HG03108 (cell line): ENCODE measurements around the gene POFUT2.

ENCODE experiments used
- ATAC-seq: cut with Tn5 transposase; IDR thresholded peaks from one replicate; pipeline ENCODE4 v1.9.1; 2021; ENCODE audit warnings: moderate library complexity; ENCODE audit not compliant: unreplicated experiment

The POFUT2 gene

DNA sequence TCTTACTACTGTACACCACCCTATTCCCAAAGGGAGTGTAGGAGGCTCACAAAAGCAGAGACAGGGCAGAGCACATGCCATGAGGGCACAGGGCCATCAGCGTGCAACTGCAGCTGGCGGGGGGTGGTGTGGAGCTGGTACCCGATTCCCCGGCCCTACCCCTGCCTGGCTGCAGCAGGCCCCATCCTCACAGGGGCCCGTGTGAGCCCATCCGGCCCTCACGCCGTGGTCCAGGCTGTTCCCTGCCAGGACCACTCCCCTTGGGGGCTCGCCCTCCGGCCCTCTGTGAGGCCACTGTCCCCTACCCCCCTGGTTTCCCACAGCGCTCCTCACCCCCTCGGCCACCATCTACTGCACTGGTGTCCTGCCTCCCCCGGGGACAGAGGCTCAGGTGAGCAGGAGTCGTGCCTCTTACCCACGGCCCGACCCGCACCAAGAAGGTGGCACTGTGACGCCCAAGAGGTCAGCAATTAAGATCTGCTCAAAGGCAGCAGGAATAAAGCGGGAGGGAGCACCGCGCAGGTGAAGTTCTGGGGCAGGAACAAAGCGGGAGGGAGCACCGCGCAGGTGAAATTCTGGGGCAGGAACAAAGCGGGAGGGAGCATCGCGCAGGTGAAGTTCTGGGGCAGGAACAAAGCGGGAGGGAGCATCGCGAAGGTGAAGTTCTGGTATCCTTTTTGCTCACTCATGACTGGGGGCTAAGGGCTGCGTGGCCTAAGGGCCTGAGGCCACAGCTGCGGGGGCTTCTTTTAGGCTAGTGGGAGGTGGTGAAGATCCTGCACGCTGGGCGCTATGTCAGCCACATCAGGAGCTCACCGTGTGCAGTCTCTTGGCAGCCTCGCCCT, 3.9 kb downstream of the POFUT2 start:
- ATAC-seq = no peak

DNA sequence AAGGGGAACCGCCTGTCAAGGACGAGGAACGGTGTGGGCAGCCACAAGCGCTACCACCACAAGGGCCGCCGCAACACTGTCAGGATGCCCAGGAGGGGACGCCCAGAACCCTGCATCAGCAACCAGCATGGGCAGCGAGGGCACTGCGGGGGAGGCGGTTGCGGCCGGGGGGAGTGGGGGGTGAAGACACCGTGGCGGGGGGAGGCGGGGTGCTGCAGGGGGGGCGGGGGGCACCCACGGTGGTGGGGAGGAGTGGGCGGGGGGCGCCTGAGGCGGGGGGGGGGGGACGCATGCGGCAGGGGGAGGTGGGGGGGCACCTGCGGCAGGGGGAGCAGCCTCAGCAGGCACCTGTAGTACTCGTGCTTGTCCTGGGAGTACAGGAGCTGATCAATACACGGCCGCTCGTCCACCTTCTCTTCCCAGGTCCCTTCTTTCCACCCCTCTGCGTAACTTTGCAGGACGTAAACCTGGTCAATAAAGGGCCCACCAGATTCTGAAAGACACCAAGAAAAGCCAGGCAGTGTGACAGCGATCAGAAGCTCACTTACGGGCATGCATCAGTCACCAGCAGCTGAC, 4.6 kb downstream of the POFUT2 start:
- no peak for ATAC-seq

DNA sequence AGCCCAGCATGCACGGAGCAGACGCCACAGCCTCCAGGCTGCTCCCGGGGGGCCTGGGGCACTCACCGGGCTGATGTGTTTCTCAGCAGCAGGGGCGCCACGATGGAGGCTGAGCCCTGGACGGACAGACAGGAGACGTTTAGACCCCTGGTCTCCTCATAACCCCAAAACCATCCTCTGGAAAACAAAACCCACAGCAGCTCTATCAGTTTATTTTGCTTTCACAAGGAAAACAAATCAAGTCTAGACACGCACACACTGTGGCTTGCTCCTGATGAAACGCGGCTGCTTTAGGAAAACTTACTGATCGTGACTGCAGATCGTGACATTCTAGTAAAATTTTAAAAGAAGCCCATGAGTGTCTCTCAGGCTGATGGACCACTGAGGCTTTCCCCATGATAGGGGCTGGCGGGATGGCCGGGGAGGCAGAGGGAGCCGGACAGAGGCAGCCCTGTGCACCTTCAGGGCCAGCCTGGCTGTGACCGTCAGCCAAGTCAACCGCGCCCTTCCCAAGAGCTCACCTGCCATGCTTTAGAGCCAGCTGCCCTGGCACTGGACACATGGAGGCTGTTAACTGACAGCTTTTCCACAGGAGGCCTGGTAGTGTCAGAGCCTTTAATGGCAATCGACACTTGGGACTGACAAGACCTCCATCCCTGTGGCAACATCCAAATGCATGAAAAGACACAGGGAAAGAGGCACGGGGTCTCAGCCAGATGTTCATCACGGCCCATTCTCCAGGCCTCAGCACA, 5.2 kb downstream of the POFUT2 start:
- no peak for ATAC-seq

DNA sequence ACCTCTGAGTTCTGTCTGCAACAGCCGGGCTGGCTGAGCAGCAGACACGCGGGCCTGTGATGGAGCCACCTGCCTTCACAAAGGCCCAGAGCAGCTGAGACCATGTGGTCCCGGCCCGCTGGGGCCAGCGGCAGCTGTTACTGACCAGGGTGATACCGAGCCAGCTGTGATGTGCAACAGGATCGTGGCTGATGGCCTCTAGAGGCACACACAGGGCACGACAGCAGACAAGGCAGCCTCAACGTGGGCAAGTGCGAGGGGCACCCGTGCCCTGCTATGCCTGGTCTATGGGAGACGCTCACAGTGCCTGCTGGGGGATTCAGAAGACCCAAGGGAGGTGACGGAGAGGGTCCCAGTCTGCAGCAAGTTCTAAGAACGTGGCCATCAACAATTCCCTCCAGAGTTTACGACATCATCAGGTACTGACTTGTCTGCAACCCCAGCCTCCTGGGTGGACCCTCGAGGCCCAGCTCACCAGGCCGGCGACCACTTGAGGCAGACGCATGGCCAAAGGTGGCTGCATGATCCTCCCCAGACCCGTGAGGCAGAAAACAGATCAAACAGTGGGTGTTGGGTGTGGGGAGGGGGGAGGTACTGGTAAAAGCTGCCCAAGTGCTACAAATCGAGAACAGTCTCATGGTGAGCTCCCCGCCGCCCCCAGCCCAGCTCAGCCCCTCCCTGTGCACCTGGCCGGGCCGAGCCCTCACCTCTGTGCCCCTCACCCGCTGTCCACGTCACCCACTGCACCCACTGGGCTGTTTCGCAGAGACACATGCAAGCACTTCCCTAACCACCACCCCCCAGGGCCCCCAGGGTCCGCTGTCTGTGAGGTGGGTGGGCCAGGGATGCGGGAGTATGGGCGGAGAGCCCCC, 6.0 kb downstream of the POFUT2 start:
- ATAC-seq = no peak

DNA sequence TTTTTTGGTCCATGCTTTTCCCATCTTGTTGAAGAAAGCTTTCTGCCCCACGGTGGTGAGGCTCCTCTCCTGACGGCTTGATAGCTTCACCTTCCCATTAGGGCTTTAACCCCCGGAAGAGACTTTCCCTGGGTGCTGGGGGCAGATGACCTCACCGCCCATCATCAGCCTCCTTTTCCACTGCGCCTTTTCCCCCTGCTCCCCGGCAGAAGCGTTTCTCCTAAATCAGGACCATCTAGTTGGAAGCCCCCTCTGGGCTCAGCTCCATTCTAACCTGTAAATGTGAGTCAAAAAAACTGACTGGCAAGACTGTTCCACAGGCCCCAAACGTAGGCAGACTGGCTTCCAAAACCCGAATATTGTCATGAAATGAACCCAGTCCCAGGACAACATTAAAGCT, 6.7 kb downstream of the POFUT2 start:
- ATAC-seq = no peak

DNA sequence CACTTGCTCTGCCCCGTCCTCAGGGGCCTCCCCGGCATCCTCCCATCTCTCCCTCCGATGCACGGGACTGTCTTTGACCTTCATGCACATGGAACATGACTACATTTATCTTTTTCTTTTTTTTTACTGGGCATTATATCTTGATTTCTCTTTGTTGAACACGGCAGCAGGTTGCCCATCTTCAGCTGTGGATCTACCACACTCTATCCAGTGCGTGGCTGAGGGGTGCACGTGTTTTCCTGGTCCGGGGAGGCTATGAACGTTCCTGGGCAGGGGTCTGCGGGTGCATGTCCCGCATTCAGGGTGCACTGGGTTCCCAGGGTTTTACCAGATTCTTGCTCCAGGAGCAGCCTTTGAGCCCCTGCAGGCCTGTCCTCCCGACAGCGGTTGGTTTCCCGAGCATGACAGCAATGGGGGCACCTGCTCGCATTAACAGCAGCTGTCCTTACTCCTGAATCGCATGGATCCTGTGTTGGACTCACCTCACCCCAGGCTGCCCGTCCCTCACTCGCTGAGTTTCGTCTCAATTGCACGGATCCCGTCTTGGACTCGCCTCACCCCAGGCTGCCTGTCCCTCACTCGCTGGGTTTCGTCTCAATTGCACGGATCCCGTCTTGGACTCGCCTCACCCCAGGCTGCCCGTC, 7.4 kb downstream of the POFUT2 start:
- ATAC-seq = no peak

DNA sequence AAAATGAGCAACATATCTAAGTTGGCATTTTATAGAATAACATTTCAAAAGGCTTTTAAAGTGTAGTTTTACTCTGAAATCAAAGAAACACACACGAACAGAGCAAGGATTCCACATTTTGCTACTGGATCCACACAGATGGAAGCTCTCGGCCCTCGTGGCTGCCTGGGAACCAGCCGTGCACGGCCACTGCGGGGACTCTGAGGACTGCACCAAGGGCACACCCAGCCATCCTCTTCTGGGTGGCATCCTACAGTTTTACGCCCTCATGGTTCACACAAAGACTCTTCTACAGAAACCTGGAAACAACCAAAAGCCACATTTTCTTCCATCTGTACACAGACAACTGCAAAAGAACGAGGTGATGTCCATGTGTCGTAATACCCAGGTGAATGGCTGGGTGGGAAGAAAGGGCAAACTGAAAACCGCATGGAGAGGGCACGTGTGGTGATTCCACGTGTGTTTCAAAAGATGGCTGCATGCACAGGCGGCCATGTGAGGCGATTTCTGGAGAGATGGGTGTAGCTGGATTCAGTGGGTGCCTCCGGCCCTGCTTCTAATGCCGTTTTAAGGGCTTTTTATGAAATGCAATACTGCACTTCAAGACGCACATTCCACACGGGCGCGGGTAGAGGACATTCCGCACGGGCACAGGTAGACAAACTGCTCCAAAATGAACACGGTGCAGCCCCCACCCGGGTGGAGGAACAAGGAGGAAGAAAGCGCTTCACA, 8.1 kb downstream of the POFUT2 start:
- ATAC-seq = no peak

GRCh38 chr21:45278156-45278911, 9.4 kb downstream of the POFUT2 start:
- no peak for ATAC-seq

- no peak for ATAC-seq
Observed at GRCh38 chr21:45277101-45278045, 10.3 kb downstream of the POFUT2 start.

DNA sequence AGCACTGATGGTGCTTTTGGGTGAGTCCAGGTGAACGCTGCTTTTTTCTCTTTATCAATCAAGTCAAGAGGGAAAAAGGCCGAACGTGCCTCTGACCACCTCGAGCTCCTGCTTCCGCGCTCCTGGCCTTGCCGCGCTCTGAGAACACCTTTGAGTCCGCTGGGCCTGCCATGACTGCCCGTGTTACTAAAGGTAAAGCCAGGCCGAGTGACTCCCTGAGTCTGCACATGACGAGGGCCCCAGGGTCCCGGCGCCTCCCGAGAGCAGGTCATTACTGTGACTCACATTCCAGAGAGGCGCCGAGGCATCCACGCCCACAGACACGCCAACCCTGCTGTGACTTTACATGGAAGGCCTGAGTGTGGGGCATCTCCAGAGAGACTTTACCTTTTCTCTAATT, 11.1 kb downstream of the POFUT2 start:
- ATAC-seq = no peak

- no peak for ATAC-seq
Observed at GRCh38 chr21:45270306-45270821, 17.3 kb downstream of the POFUT2 start.

DNA sequence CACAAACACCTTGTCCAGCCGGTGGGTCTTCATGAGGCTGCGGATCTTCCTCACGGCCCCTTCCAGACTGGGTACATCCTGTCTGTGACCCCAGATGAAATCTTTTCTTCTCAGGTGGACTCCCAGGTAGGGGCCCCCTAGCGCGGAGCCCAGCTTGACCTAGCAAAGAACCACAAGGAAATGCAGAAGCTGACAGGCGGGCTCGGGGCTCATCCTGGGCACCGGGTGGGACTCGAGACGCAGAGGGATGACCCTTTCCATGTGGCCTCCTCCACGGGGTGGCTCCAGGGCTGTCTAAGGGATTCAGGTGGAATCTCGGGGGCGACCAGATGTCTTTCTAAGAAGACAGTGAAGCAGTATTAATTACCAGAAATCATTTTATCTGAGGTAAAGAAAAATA, 17.8 kb downstream of the POFUT2 start:
- no peak for ATAC-seq

- no peak for ATAC-seq
Observed at GRCh38 chr21:45267390-45267760, 20.3 kb downstream of the POFUT2 start.

GRCh38 chr21:45266518-45267389, 20.9 kb downstream of the POFUT2 start:
- no peak for ATAC-seq

DNA sequence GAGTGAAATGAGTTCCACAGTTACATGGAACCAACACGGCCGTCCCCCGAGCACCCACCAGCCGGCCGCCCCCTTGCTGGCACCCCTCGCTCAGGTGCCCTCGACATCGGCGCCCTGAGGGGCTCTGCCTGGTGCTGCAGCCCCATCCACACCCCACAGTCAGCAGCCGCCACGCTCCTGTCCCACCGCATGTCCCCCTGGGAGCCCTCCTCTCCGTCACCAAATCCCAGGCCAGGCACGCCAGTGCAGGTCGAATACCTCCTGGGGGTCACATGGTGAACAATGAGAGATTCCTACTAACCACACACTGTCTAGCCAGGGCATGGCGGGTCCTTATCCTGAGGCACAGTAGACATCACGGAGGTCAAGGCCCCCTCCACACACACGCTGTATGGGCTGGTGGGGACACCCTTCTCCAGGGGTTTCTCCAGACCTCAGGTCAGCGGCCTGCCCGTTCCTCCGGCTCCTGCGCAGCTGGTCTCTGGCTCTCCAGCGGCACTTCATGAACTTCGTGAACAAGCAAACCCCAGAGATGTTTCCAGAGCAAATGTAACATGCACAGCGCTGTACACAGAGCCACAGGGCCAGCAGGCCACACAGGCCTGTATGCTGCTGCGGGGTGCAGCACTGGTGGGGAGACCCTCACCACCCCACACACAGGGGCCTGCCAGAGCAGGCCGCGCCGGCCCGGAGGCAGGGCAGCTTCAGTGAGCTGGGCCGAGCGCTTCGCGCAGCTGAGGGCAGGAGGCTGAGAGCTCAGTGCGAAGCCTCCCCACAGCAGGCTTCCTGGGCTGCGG, 21.8 kb downstream of the POFUT2 start:
- no peak for ATAC-seq

DNA sequence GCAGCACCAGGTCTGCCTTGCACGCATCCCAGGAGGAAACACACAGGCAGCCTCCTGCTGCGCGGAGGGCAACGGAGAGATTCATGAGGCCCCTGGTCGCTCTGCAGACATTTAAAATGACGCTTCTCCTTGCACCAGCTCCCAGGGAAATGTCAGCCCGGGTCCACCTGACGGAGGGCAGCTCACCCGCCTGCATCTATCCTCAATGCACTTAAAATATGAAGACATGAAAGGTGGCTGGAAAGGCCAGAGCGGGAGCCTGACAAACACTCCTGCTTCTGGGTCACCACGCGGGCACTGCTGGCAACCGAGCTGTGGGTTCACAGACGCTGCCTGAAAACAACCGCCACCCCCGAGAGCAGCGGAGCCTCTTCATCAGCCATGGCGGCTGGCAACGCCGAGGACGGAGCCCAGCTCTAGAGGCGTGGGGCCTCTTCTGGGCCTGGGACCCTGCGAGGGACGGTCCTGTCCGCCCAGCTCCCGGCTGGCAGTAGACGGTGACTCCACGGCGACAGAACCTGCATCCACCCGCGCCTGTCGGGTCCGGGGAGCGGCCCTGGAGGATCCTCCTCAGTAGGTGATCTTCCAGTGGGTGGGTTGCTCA, 22.7 kb downstream of the POFUT2 start:
- no peak for ATAC-seq
